Omental fat pad (tissue), 4 donors: Measurements from ENCODE around the gene NKG7. TPM values are rescaled to one million over a fixed set of nuclear protein-coding genes. Genes with fewer than 3 reads are reported as not detected.

Experiments used
- ATAC-seq: fragments of 150-250 bp; one replicate; pipeline ENCODE4 v1.9.1; 2016; ENCODE audit warnings: mild to moderate bottlenecking, moderate library complexity; ENCODE audit not compliant: low FRiP score
- DNase-seq: peaks from one replicate; pipeline ENCODE4 v3.0.0-alpha.2; 2019; ENCODE audit warnings: low spot score
- total RNA-seq, 4 donors: library from RNA; depleted of rRNA; stranded (reverse); fragments of >200 nt; gene quantifications; one replicate each; pipeline ENCODE4 v1.1.0, GENCODE V29; 2016
- TF ChIP-seq, protein P1 (sequence below), 3 donors: fragments of 450-650 bp; IDR thresholded peaks; one replicate each; pipeline ENCODE4 v1.5.1; 2016 to 2017; ENCODE audit warnings: antibody characterized with exemption in 3 of 3, mild to moderate bottlenecking in 3 of 3, moderate library complexity in 2 of 3

Gene NKG7
- total RNA-seq, 4 donors from 2014 or later, result 0.56 to 4.0 (median 2.6) TPM; not detected in 1

DNA sequence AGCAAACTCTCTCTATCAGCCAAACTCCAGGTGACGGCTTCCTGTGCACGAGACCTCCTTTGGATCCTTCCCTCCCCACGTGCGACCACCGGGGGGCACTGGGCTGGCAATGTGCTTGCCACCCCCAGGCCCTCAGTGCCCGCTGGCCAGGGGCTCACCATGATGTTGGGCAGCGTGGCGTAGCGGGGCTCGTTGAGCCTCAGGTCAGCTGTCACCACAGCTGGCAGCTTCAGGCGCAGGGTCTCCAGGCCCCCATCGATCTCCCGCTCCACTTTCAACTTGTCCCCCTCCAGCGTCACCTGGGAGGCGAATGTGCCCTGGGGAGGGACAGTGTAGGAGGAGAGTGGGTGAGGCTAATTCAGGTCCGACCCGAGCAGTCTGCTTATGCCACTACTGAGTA is 25.7 kb downstream of the NKG7 start:
- ATAC-seq (no peak), DNase-seq (no peak)
- TF ChIP-seq, protein P1, sequence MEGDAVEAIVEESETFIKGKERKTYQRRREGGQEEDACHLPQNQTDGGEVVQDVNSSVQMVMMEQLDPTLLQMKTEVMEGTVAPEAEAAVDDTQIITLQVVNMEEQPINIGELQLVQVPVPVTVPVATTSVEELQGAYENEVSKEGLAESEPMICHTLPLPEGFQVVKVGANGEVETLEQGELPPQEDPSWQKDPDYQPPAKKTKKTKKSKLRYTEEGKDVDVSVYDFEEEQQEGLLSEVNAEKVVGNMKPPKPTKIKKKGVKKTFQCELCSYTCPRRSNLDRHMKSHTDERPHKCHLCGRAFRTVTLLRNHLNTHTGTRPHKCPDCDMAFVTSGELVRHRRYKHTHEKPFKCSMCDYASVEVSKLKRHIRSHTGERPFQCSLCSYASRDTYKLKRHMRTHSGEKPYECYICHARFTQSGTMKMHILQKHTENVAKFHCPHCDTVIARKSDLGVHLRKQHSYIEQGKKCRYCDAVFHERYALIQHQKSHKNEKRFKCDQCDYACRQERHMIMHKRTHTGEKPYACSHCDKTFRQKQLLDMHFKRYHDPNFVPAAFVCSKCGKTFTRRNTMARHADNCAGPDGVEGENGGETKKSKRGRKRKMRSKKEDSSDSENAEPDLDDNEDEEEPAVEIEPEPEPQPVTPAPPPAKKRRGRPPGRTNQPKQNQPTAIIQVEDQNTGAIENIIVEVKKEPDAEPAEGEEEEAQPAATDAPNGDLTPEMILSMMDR (IDR thresholded peaks at IDR 0.05), result no peak

DNA sequence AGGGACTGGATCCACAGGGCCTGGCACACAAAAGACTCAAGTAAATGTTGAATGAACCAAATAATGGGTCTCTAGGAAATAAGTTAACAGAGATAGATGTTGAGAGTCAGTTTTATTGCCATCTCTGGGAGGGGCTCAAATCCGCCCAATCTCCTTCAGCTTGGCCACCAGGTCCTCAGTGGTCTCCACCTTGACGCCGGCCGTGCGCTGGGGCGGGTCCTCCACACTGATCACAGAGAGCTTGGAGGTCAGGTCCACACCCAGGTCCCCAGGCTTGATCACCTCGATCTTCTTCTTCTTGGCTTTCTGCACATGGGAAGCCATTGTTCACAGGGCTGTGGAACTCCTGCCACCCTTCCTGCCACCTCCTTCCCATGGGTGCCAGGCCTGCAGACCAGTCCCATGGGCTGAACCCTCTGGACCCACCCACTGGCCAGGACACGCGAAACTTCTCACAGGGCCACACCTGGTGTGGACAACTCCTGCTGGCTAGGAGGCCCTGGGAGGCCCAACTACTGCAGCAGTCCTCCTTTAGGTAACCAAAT is 27.3 kb downstream of the NKG7 start:
- ATAC-seq (no peak), DNase-seq (no peak)
- TF ChIP-seq, protein P1 (IDR thresholded peaks at IDR 0.05), result no peak

DNA sequence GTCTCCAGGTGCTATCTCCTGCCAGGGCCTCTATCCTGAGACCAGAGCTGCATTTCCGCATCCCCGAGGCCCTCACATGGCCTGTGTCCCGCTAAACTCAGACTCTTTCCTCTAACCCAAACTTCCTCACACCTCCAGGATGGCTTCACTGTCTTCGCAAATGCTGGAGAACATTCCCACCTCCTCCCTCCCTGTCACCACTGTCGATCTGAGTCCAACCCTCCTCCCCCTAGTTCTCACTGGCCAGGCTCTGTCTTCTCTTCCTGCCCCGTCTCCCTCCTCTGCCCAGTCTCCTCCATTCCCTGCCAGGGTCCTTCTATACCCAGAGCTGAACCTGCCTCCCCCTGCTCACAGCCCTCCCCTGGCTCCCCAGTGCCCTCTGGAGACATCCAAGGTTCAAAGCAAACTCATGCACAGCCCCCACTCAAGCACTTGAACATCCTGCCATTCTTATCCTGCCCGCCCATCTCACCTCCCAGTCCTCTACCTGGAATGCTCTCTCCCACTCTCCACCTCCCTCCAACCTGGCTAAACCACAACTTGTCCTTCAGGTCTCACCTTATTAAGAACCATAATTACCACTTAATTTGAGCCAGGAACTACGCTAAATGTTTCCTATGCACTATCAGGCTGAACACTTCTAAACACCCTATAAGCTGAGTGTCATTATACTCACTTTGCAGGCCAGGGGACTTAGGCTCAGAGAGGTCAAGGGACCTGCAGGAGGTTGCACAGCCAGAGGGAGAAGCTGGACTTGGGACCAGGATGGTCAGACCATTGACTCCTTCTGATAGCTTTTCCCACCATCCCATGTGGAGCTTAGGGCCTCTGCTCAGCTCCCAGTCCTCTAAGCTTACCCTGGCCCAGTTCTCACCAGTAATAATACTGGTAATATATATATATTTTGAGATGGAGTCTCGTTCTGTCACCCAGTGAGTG is 29.6 kb downstream of the NKG7 start:
- no peak for DNase-seq
- TF ChIP-seq, protein P1 (IDR thresholded peaks at IDR 0.05), result no peak
- no peak for ATAC-seq

DNA sequence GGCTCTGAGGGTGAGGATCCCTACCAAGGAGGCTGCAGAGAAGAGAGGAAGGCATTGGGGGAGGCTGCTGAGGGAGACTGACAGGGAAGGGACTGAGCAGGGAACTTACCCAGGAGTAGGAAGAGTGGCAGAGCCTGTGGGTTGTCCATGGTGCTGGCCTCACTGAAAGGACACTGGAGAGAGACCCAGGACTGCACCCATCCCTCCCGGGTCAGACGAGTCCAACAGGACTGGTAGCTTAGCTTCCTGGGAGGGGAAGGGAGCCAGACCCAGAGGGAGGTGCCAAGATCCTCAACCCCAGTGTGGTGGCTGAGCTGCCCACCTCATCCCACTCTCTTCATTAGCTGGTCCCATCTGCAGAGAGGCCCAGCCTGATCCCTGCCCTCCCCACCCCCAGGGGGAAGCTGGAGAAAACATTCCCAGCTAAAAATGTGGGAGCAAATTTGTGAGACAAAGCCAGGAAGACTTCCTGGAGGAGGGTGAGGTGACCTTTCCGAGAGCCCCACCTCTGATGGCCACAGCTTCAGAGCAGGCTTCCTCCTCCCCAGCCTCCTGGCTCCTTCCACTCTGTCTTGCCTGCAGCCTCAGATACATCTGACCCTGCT is 30.4 kb downstream of the NKG7 start, which contains the start of gene VSIG10L:
VSIG10L (minus strand) TSS at position 164 of the 605 bp plus-strand sequence; CDS start at position 149, 15 bp downstream.
- DNase-seq (no peak), ATAC-seq (no peak)
- TF ChIP-seq, protein P1 (IDR thresholded peaks at IDR 0.05), result no peak

DNA sequence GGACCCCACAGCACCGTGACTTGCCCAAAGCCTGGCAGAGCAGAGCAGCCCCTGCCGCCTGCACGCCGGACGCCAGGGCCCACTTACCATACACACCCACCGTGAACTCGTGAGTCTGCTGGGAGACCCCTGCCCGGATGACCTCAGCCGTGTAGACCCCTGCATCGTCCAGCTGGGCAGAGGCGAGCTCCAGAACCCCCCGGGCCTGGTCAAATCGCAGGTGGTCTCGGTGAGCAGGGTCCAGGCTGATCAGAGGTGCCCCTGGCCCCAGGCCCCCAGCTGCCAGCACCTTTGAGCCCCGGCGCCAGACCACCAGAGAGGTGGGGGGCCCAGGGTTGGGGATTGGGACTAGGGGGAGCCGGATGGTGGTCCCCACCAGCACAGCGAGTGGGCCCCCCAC is 31.4 kb downstream of the NKG7 start:
- TF ChIP-seq, protein P1 (IDR thresholded peaks at IDR 0.05), result no peak
- ATAC-seq (no peak), DNase-seq (no peak)

DNA sequence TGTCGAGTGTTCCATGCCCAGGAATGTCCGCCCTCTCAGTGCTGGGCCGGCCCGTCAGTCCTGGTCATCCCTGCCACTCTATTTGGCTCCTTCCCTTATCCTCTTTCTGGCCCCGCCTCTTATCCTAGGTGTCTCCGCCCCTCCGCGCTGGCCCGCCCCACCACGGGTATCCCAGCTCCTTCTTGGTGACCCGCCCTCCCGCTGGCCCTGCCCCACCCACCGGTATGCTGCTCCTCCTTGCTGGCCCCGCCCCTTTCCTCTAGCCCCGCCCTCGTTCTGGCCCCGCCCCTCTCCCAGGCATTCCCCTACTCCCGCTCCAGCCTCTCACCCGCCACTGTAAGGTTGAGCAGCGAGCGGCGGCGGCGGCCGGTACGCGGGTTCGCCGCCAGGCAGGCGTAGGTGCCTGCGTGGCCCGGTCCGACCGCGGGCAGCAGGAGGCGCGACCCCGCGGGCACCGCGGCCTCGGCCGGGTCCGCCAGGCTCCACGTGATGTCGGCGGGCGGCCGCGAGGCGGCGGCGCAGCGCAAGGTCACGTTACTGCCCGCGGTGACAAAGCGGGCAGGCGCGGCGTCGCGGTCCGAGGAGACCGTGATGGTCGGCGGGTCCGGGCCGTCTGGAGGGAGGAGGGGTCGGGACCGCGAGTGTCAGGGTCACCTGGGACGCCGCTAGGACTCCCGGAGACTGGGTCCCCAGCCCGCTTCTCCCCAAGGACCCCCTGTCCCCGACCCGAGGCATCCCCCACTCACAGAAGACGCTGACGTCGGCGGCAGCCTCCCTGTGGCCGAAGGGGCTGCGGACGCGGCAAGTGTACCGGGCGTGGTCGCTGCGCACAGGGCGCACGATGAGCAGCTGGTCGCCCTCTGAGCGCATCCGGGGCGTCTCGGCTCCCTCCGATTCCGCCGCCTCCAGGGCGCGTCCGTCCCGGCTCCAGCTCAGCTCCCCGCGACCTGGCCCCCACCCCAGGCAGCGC is 32.5 kb downstream of the NKG7 start:
- ATAC-seq (peak; percentile 92), DNase-seq (peak; percentile 96)
- TF ChIP-seq, protein P1 (IDR thresholded peaks at IDR 0.05), result no peak
